AG04449 (cell line): Measurements from ENCODE around the gene MRPS27.
"Not testable (repeated sequence)": the region's sequence is repeated elsewhere in the genome, so short reads cannot be mapped to it uniquely, and the experiment has no call there.

Experiments used
- CTCF ChIA-PET: fragments of 350-600 bp; formaldehyde crosslinking; extraction: SDS; loops from one replicate; lab custom pipeline; 2021; ENCODE audit warnings: antibody characterized with exemption; lab: Yijun Ruan, JAX
- POLR2A ChIA-PET: fragments of 400-600, 350-600 bp; formaldehyde crosslinking; extraction: SDS; loops from one replicate; lab custom pipeline; 2020; ENCODE audit warnings: antibody characterized with exemption, inconsistent platforms; lab: Yijun Ruan, JAX
- DNase-seq: peaks from one replicate; pipeline ENCODE4 v3.0.0-alpha.2; 2010; ENCODE audit warnings: low read depth, low spot score
- H3K4me3 ChIP-seq: 2 replicates; pipeline ENCODE4 v1.5.1; 2011; ENCODE audit warnings: low read depth, mild to moderate bottlenecking, control low read depth, low read length
- TF ChIP-seq, protein P1 (sequence below): IDR thresholded peaks from one replicate; pipeline ENCODE4 v1.5.1; 2011; ENCODE audit warnings: mild to moderate bottlenecking, moderate library complexity, low read length, control low read depth, inconsistent platforms; ENCODE audit not compliant: insufficient read depth; ENCODE audit errors: missing control alignments

Gene MRPS27

DNA sequence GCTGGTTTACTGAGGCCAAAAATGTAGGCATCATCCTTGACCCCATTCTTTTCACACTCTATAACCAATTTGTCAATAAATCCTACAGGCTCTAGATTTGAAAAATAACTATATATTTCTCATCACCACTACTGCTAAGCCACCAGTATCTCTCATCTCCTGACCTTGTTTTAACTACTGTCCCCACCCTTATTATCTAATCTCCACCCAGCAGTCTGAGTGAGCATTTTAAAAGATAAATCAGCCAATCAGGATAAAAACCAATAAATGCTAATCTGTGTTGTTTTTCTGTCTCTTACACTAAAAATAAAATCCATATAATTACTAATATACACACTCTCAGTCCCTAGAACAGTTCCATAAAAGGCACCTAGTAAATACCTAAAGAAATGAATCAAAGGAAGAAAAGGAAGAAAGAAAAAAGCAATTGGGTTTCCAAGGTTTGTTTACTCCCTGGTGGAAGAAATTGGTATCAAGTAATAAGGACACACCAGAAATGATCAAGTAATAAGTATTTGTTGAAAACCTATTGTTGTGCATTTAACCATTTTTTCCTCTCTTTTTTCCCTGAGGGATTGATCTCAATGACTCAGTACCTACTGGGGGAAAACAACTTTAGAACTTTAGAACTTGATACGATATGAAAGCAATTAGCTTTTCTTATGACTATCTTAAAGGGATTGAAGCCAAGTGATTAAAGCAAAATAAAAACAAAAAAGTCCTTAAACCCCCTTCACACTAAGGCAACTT is 19.3 kb downstream of the MRPS27 start:
- POLR2A ChIA-PET: no interaction called here
- no peak overlapping the region for H3K4me3 ChIP-seq
- CTCF ChIA-PET: no interaction called here
- TF ChIP-seq, protein P1, sequence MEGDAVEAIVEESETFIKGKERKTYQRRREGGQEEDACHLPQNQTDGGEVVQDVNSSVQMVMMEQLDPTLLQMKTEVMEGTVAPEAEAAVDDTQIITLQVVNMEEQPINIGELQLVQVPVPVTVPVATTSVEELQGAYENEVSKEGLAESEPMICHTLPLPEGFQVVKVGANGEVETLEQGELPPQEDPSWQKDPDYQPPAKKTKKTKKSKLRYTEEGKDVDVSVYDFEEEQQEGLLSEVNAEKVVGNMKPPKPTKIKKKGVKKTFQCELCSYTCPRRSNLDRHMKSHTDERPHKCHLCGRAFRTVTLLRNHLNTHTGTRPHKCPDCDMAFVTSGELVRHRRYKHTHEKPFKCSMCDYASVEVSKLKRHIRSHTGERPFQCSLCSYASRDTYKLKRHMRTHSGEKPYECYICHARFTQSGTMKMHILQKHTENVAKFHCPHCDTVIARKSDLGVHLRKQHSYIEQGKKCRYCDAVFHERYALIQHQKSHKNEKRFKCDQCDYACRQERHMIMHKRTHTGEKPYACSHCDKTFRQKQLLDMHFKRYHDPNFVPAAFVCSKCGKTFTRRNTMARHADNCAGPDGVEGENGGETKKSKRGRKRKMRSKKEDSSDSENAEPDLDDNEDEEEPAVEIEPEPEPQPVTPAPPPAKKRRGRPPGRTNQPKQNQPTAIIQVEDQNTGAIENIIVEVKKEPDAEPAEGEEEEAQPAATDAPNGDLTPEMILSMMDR: no peak
- no peak for DNase-seq

DNA sequence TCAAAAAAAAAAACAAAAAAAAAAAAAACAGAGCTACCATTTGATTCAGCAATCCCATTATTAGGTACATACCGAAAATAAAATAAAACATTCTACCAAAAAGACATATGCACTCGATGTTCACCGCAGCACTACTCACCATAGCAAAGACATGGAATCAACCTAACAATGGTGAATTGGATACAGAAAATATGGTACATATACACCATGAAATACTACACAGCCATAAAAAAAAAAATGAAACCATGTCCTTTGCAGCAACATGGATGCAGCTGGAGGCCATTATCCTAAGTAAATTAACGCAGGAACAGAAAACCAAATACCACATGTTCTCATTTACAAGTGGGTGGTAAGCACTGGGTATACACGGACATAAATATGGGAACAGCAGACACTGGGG is 21.3 kb downstream of the MRPS27 start:
- POLR2A ChIA-PET: interaction anchor here (1.2 kb wide), 1 partner anchor 9 kb away, joined by 3 read pairs; no protein-coding TSS in a partner anchor
- CTCF ChIA-PET: interaction anchor here (1.2 to 2.3 kb wide), 3 partner anchors 10 to 520 kb away, joined by 3 to 9 read pairs (median 4); no protein-coding TSS in a partner anchor
- no peak overlapping the region for H3K4me3 ChIP-seq

DNA sequence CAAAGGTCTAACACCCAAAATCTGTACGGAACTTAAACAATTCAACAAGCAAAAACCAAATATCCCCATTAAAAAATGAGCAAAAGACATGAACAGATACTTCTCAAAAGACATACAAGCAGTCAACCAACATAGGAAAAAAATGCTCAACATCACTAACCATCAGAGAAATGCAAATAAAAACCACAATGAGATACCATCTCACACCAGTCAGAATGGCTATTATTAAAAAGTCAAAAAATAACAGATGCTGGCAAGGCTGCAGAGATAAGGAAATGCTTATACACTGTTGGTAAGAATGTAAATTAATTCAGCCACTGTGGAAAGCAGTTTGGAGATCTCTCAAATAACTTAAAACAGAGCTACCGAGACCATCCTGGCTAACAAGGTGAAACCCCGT is 21.9 kb downstream of the MRPS27 start:
- CTCF ChIA-PET: interaction anchor here (2.3 kb wide), 1 partner anchor 10 kb away, joined by 9 read pairs; no protein-coding TSS in a partner anchor
- DNase-seq, POLR2A ChIA-PET, H3K4me3 ChIP-seq: not testable (repeated sequence)

More for the DNA sequence above, 21.3 kb downstream of the MRPS27 start:
- TF ChIP-seq, protein P1: no peak
- no peak for DNase-seq

DNA sequence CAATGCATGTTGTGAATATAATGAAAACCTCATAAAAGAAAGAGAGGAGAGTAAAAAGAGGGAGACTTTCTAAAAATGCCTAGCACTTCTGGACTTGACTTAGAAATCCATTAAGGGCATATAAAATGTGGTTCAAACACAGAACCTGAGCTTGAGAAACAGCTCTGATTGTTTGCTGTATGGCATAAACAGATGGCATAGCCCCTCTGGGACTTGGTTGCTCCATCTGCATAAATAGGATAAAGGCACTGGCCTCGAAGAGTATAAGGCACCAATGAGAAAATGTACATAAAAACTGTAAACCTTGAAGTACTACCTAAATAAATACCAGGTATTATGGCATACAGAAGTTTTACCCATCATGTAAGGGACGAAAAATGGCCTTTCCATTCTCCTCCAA is 23.8 kb downstream of the MRPS27 start:
- POLR2A ChIA-PET: no interaction called here
- no peak for DNase-seq
- CTCF ChIA-PET: interaction anchor here (0.7 to 0.9 kb wide), 3 partner anchors 8 to 186 kb away, joined by 3 read pairs; no protein-coding TSS in a partner anchor
- TF ChIP-seq, protein P1: no peak
- no peak overlapping the region for H3K4me3 ChIP-seq

DNA sequence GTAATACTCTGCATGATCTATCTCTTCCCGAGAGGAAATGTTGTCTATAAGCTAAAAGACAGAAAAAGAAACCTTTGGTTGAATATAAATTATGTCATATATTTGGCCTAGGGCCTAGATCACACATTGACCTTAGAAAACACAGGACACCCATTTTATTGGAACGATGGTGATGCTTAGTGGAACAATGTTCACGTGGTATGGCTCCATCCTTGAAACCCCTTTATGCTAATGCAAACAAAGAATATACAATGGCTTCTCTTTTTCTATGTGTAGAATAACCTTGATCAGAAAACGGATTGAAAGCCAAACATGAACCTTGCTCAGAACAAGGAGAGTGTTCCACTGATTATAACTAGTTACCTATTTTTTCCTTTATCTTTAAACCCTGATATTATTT is 24.5 kb downstream of the MRPS27 start:
- TF ChIP-seq, protein P1: no peak
- ChIA-PET CTCF (interaction anchor here (0.7 kb wide), 1 partner anchor 9 kb away, joined by 3 read pairs; no protein-coding TSS in a partner anchor), POLR2A (no interaction called here)
- H3K4me3 ChIP-seq: no peak overlapping the region
- no peak for DNase-seq

DNA sequence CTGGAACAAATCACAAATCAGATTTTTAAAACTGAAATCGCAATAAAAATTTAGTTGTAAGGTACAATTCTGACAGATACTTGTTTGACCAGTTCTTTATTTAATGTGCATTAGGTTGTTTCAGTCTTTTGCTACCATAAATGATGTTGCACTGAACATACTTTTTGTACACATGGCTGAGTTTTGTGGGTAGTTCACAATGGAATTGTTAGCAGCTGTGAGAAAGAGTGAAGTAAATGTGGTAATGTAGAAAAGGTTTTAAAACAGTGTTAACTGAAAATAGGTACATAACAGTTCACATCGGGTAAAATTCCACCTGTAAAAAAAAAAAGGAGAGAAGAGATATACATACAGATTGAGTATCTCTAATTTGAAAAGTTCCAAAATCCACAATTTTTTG is 25.6 kb downstream of the MRPS27 start:
- no peak for DNase-seq
- ChIA-PET CTCF (no interaction called here), POLR2A (no interaction called here)
- TF ChIP-seq, protein P1: no peak
- H3K4me3 ChIP-seq: no peak overlapping the region
